ENCODE results near the gene FAM111B.
"Not testable (repeated sequence)": the region's sequence is repeated elsewhere in the genome, so short reads cannot be mapped to it uniquely, and the experiment has no call there.

DNA sequence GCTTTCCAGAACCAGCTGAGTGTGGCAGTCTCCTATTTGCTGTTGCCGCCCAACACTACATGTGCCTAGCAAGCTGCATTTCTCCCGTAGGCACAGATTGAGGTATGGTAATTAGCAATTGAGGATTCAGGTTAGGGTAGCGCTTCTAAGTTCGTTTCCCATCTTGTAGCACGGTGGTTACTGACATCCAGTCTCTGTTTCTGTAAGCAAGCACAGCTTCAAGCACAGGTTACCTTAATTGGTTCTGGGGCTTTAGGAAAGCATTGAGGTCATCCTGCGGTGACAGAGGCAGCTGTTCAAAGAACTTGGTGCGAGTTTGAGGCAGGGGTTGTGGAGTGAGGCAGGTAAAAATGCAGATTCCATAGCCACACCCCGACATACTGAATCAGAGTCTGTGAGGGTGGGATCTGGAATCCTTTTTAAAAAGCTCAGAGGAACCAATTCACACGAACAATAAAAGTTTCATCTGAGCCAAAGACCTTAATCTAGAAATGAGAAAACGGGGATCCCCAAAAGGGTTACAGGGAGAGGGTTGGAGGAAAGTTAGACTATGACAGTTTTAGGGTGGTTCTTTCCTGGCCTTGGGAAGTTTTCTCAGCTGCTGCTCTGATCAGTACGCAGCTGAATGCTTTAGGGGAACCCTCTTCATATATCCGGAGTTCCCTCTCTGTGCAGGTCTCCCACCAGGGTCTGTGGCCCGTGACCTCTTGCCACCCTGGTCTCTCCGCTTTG is 42.9 kb upstream of the FAM111B start:
- TF ChIP-seq SPI1, POLR2A (IDR thresholded peaks at IDR 0.05; ENCODE audit: low read depth, low read length): not testable (repeated sequence)

Measured in GM12891 (cell line).